Muscle of arm (tissue), 14 donors: Measurements from ENCODE around the gene CHMP4A. TPM values are rescaled to one million over a fixed set of nuclear protein-coding genes. Genes with fewer than 3 reads are reported as not detected.
A peak's percentile ranks its signal among the peaks of the same experiment; 100 is the strongest.

Source experiments
- DNase-seq: peaks from one replicate; pipeline ENCODE4 v3.0.0-alpha.2; 2013
- long read RNA-seq, 11 donors: transcript quantifications; one replicate each; lab custom pipeline, GENCODE V29; 2026
- polyA plus RNA-seq, 12 donors: library from polyadenylated mRNA; unstranded; fragments of 120-200 nt; gene quantifications; one replicate each; pipeline ENCODE4 v1.2.1, GENCODE V29; 2013; ENCODE audit not compliant: insufficient read length in 12 of 12

The CHMP4A gene, protein sequence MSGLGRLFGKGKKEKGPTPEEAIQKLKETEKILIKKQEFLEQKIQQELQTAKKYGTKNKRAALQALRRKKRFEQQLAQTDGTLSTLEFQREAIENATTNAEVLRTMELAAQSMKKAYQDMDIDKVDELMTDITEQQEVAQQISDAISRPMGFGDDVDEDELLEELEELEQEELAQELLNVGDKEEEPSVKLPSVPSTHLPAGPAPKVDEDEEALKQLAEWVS
- 10 to 100 TPM in 11 of 12 donors, not detected in 1; 27.6 to 61.9 (median 36.6) TPM for polyA plus RNA-seq
- long read RNA-seq, donor 1, transcript CHMP4A-201 (6 exons, 1,393 nt), result major isoform, 31 of 49 reads
- long read RNA-seq, donor 1, partial matches to known transcripts, result 16 of 49 reads
- long read RNA-seq, donor 1, other reads (novel, unspliced or antisense), result 0 of 49 reads
- long read RNA-seq, donor 2, transcript CHMP4A-201 (6 exons, 1,393 nt), result major isoform, 21 of 22 reads
- long read RNA-seq, donor 2, partial matches to known transcripts, result 0 of 22 reads
- long read RNA-seq, donor 2, other reads (novel, unspliced or antisense), result 0 of 22 reads
- long read RNA-seq, donor 3, transcript CHMP4A-201 (6 exons, 1,393 nt), result major isoform, 7 of 9 reads
- long read RNA-seq, donor 3, partial matches to known transcripts, result 0 of 9 reads
- long read RNA-seq, donor 3, other reads (novel, unspliced or antisense), result 0 of 9 reads
- long read RNA-seq, donor 4, transcript CHMP4A-201 (6 exons, 1,393 nt), result major isoform, 7 of 7 reads
- long read RNA-seq, donor 4, partial matches to known transcripts, result 0 of 7 reads
- long read RNA-seq, donor 4, other reads (novel, unspliced or antisense), result 0 of 7 reads
- long read RNA-seq, donor 5, transcript CHMP4A-201 (6 exons, 1,393 nt), result major isoform, 21 of 26 reads
- long read RNA-seq, donor 5, partial matches to known transcripts, result 0 of 26 reads
- long read RNA-seq, donor 5, other reads (novel, unspliced or antisense), result 0 of 26 reads
- long read RNA-seq, donor 6, transcript CHMP4A-201 (6 exons, 1,393 nt), result major isoform, 13 of 14 reads
- long read RNA-seq, donor 6, partial matches to known transcripts, result 0 of 14 reads
- long read RNA-seq, donor 6, other reads (novel, unspliced or antisense), result 0 of 14 reads
- long read RNA-seq, donor 7, partial matches to known transcripts, result 0 of 8 reads
- long read RNA-seq, donor 7, other reads (novel, unspliced or antisense), result 0 of 8 reads
- long read RNA-seq, donor 8, transcript CHMP4A-201 (6 exons, 1,393 nt), result major isoform, 24 of 28 reads
- long read RNA-seq, donor 8, partial matches to known transcripts, result 0 of 28 reads
- long read RNA-seq, donor 8, other reads (novel, unspliced or antisense), result 0 of 28 reads
- long read RNA-seq, donor 9, transcript CHMP4A-201 (6 exons, 1,393 nt), result major isoform, 16 of 19 reads
- long read RNA-seq, donor 9, partial matches to known transcripts, result 0 of 19 reads
- long read RNA-seq, donor 9, other reads (novel, unspliced or antisense), result 0 of 19 reads
- long read RNA-seq, donor 10, transcript CHMP4A-201 (6 exons, 1,393 nt), result major isoform, 9 of 11 reads
- long read RNA-seq, donor 10, partial matches to known transcripts, result 0 of 11 reads
- long read RNA-seq, donor 10, other reads (novel, unspliced or antisense), result 0 of 11 reads
- long read RNA-seq, donor 11, transcript CHMP4A-201 (6 exons, 1,393 nt), result major isoform, 22 of 34 reads
- long read RNA-seq, donor 11, partial matches to known transcripts, result 7 of 34 reads
- long read RNA-seq, donor 11, other reads (novel, unspliced or antisense), result 0 of 34 reads

GRCh38 chr14:24212924-24213865 is at the start of gene CHMP4A:
Gene CHMP4A (minus strand): TSS chr14:24213488. CDS start chr14:24213439, 49 bp downstream.
- DNase-seq, result peak; percentile 96

DNA sequence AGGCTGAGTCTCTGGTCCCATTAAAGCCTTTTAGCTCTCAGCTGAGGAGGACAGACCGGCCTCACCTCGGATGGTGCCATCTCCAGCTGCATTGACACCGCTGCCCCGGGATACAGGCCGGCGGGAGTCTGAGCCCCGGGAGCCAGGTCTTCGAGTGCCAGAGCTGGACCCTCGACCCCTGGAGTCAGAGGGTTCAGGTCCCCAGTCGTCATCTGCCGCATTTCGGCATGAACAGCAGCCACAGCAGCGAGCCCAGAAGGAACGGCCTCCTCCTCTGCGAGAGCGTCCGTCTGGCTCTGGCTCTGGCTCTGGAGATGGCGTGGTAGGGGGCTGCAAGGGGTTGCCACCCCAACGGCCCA is 48.7 kb upstream of the CHMP4A start:
- DNase-seq, result no peak

DNA sequence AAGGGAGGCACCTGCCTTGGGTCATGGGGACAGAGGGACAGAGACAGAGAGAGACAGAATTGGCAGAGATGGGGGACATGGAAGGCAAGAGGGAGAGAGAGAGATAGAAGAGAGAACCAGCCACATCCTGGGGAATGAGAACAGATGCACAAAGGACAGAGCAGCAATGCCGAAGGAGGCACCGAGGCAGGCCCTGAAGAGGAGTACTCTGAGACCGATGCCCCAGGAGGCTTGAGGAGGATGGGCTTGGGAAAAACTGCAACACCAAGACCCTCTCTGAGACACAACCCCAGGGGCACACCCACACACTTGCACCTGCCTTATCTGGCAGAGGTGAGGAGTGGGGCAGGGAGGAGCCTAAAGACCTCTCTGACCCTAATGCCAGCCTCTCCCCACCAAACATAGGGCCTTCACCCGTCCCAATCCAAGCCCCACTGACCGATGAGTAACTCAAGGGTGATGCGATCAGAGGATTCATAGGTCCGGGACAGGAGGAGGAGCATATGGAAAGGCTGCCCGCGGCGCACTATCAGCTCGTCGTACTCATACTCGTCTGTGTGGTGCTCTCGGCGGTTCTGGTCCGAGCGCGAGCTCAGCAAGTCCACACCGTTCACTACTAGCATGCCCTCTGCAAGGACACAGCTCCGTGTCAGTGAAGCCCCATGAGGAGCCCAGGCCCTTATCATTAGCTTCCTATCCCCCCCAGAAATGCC is 48.1 kb upstream of the CHMP4A start:
- DNase-seq, result no peak

DNA sequence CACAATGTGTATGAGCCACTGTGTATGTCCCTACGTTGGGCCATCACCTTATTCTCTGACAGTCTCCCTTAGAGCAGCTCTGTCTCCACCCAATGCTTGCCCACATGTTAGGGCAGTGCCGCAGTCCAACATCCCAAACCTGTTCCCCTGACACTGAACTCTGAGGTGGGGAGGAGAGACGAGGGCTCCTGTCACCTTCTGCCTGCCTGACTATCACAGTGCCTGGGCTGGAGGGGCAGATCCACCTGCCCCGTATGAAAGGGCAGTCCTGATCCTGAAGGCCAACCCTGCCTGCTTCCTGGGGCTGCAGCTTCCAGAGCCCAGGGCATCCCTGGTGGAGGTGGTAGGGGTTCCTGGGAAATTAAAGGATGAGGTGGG is 47.5 kb upstream of the CHMP4A start:
- DNase-seq, result no peak

DNA sequence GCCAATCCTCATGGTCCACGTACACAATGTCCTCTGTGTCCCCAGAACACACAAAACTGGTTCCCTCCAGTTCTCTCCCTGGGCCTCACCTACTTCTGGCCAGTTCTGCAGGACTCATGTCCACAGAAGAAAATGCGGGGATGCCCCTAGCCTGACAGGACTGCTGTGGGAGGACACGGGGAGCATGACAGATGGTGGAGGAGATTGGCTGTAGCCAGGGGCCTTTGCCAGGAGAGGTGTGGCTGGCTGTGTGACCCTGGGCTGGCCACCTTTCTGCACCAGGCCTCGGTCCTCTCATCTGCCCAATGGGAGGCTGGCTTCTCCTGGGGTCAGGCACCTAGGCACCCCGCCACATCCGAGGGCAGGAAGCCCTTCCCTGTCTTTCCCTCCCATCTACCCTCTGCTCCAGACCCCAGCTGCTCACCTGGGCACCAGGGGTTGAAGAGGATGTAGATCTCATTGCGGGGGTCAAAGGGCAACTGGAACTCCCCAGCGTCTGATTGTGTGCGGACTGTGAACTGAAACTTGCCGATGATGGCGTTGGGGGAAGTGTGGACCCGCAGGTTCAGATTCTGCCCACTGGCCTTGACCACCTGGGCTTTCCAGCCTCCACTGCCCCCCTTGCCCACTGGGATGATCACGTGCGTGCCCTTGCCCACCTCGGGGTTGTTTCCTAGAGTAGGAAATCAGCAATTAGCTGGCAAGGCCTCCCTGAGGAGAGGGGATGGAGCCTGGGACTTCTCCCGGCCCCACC is 46.9 kb upstream of the CHMP4A start:
- DNase-seq, result no peak

GRCh38 chr14:24259282-24260025 is 46.2 kb upstream of the CHMP4A start:
- DNase-seq, result no peak

DNA sequence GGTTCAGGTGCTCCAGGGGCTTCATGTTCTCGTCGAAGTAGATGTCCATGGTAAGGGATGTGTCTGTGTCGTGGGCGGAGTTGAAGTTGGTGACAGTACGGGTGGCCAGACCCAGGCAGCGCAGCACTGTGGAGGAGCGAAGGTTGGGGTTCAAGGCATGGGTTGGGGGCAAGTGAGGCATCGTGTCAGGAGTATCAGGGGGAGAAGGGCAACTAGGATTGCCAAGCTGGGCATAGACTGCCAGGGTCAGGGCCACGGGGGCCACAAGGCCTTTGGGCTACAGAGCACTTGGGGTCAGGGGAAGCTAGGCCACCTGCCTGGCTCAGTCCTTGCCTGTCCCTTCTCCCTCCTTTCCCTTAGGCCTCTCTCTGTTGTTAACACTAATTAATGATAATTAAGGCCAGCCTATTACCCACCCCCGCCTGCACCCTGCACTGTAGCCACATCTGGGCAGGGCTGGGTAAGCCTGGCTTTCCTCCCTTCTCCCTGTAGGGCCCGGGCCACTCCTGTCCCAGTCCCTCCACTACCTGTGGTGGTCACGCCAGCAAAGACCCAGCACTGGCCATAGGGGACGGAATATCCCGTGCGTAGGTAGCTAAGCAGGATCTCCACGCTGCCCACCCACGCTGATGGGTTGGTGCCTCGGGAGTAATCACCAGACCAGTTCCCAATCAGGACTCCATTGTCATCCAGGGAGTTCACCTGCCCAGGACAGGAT is 45.4 kb upstream of the CHMP4A start:
- no peak for DNase-seq

DNA sequence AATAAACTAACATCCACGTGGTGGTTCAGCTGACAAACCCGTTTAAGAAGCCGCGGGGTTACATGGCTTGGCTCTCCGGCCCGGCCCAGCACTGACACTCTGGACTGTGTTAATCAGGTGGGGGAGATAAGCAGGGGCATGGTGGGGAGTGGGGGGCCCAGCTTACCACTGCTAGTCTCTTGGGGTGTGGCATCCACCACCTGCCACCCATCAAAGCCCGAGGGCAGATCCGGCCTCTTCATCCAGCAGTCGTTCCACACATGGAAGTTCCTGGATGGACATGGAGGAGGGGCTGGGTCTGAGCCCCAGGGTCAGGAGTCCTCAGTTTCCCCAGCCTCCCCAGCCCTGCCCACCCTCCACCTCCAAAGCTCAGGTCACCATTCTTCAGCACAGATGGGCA is 44.8 kb upstream of the CHMP4A start:
- DNase-seq, result no peak

GRCh38 chr14:24256960-24257359 is 43.7 kb upstream of the CHMP4A start:
- no peak for DNase-seq

DNA sequence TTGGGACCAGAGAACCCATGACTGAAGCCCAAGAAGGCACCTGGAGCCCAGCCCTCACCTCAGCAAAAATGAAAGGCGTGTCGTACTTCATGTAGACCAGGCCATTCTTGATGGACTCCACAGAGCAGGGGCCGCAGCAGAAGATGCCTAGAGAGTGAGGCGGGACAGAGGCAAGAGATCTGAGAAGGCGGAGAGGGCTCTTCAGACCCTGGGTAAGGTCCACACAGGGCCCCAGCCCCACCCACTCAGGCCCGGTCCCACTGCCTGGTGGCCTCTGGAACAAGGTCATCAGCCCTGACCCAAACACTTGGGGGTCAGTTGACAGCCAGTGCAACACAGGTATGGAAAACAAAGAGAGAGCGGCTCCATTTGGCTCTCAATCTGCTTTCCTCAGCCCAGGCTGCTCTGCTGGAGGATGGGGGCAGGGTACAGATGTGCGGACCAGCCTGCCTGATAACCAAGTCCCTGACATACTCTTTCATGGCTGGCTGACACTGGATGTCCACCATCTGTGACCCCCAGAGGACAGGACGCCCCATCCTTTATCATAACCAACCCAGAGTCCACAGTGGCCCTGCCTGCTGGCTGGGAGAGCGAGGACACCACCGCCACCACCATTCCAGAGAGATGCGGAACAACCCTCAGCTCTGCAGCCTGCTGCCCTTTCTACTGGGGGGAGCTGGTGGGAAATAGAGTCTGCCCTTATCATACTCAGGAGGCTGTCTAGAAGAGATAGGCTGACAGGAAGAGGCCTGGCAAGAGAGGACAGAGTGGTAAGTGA is 42.8 kb upstream of the CHMP4A start:
- DNase-seq, result no peak

DNA sequence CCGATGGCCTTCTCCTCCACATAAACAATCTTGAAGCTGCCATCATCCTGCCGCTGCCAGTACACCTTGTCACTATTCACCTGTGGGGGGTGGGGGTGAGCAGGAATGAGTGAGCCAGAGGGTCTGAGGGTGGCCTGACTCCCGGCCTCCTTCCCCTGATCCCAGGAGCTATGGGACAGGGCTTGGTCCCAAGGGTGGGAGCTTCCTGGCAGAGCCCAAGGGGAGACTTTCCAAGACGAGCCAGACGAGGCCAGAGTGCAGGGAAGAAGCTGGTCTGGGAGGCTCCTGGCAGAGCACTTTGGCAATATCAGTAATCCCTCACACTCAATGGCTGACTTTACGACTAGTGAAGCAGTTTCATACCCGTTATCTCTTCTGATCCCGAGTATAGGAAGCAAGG is 42.1 kb upstream of the CHMP4A start:
- no peak for DNase-seq

DNA sequence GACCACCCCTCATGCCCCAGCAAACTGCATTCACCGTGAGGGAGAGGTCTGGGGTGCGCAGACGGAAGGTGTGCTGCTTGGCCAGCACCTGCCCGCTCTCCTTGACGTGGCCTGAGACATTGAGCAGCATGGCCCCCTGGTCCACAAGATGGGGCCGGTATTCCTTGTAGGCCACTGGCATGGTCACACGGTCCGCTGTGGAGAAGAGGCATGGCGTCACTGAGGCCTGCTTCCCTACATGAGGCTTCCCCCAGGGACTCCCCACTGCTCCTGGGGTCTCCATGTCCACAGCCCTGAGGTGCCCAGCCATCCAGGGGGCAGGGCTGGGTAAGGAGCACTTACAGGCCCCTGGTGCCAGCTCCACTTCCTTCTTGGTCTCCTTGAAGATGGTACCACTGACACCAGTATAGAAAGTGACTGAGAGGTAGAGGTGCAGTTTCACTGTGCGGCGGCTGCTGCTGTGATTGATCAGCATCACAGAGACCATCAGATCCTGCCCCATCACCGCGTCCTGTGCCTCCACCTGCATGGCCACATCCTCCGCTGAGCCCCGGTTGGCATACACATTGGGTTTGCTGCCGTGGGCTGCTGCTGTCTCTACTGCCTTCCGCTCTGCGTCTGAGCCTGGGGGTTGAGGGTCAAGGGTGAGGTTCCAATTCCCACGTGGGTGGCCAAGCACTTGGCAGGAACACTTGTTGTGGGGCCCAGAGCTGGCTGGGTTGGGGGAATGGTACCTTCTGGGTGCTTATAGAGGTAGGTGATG is 41.5 kb upstream of the CHMP4A start:
- DNase-seq, result no peak

DNA sequence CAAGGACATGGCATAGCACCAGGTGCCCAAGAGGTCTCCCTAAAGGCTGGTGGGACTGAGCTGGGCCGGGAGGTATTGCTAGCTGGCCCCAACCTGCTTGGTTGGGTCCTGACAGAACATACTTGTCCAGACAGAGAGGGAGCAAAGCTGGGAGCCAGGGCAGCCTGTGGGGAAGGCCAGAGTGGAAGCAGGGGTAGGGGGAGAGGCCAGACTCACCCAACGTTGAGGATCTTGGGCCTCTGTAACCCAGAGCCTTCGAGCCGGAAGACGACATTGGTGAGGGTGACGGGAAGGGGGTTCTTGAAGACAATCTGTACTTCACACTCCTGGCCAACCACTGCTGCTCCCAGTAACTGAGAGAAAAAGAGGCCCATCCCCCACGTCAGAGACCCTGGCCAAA is 40.6 kb upstream of the CHMP4A start:
- DNase-seq, result no peak

GRCh38 chr14:24252289-24253124 is 39.2 kb upstream of the CHMP4A start:
- no peak for DNase-seq
